ENCODE results near the gene RASSF5.

DNA sequence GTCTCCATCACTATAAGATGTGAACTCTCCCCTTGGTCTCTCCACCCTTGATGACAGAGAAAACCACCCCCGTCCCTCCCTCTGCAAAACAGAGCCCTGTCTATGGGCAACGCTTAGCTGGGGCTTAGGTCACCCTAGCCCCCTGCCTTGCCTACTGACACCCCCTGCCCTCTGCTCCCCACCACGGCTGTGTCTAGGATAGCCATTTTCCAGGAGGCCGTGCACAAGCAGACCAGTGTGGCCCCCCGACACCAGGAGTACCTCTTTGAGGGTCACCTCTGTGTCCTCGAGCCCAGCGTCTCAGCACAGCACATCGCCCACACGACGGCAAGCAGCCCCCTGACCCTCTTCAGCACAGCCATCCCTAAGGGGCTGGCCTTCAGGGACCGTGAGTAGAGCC, 28.6 kb upstream of the RASSF5 start:
- TF ChIP-seq, protein P1, sequence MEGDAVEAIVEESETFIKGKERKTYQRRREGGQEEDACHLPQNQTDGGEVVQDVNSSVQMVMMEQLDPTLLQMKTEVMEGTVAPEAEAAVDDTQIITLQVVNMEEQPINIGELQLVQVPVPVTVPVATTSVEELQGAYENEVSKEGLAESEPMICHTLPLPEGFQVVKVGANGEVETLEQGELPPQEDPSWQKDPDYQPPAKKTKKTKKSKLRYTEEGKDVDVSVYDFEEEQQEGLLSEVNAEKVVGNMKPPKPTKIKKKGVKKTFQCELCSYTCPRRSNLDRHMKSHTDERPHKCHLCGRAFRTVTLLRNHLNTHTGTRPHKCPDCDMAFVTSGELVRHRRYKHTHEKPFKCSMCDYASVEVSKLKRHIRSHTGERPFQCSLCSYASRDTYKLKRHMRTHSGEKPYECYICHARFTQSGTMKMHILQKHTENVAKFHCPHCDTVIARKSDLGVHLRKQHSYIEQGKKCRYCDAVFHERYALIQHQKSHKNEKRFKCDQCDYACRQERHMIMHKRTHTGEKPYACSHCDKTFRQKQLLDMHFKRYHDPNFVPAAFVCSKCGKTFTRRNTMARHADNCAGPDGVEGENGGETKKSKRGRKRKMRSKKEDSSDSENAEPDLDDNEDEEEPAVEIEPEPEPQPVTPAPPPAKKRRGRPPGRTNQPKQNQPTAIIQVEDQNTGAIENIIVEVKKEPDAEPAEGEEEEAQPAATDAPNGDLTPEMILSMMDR (IDR thresholded peaks at IDR 0.05; ENCODE audit: low read depth, low read length), result no peak
- no peak for TF ChIP-seq EZH2phosphoT487 (IDR thresholded peaks at IDR 0.05; ENCODE audit: low read depth)
